ENCODE results near the gene FALEC. TPM values are rescaled to one million over a fixed set of nuclear protein-coding genes. Genes with fewer than 3 reads are reported as not detected.

The FALEC gene
- total RNA-seq, 2 donors from 2014 or later: 0.70 to 1.6 TPM

DNA sequence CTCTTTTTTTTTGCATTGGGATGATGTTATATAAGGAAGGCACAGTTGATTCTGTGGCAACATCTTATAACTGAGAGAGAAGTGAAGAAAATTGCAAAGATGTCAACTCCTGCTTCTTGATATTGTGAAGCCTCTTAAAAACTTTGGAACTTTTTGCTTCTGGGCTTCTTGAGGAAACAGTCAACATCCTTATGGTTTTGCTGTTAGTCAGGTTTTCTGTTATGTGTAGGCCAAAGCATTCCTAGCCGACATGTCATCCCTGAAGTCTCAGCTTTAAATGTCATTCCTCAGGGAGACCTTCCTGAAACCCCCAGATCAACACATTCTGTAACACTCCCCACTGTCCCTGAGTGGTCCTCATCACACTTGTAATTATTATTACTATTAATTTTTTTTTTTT lies 12.6 kb downstream of the FALEC start:
- TF ChIP-seq CTCF (conservative IDR thresholded peaks at IDR 0.05): no peak
- Mint-ChIP-seq H3K27me3 (ENCODE audit: insufficient read depth) (no peaks in the 10 kb centered on the region), H3K4me3 (no peak overlapping the region), H3K27ac (no peak overlapping the region), H3K4me1 (peaks cover 17% of the 10 kb centered on the region), H3K9me3 (no peaks in the 10 kb centered on the region), H3K36me3 (ENCODE audit: low read depth) (no peaks in the 10 kb centered on the region)
- Histone ChIP-seq H3K27ac (ENCODE audit: low read depth, low read length) (no peak overlapping the region), H3K4me3 (ENCODE audit: low read length) (no peak overlapping the region), H3K4me1 (ENCODE audit: control insufficient read depth, insufficient read depth, low read length) (no peaks in the 10 kb centered on the region), H3K27me3 (ENCODE audit: control insufficient read depth, insufficient read depth, low read length, poor library complexity, severe bottlenecking) (no peaks in the 10 kb centered on the region), H3K9ac (ENCODE audit: extremely low read depth, low read length, poor library complexity, severe bottlenecking) (no peak overlapping the region), H3K9me3 (ENCODE audit: control insufficient read depth, low read length) (no peaks in the 10 kb centered on the region), H3K36me3 (ENCODE audit: control insufficient read depth, insufficient read depth, low read length) (no peaks in the 10 kb centered on the region)
- WGBS, 2 experiments (ENCODE audit: insufficient coverage in 1 of 2, insufficient read length in 1 of 2): 100% methylated on average over 1 of the region's 1 CpG; no CpG with 5 or more reads in 1 of the 2 experiments
- no peak for DNase-seq

DNA sequence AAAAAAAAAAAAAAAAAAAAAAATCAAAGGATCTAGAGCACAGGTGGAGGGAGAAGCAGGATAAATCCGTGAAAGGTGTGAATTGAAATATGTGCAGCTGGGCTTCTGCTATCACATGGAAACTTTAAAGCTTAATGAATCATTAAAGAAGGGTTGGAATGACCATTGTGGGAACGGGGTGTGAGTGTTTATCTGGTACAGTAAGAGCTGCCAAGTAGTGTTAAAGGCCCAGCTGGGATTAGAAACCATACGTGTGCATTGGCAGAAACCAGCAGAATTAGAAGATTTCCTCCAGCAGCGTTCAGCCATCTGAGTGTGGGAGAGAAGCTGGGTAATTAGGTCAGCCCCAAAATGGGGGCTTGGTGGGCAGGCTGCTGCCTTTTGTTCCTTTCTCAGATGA lies 13.5 kb downstream of the FALEC start:
- Histone ChIP-seq H3K9me3 (ENCODE audit: control insufficient read depth, low read length) (no peaks in the 10 kb centered on the region), H3K9ac (ENCODE audit: extremely low read depth, low read length, poor library complexity, severe bottlenecking) (no peak overlapping the region), H3K27me3 (ENCODE audit: control insufficient read depth, insufficient read depth, low read length, poor library complexity, severe bottlenecking) (no peaks in the 10 kb centered on the region), H3K27ac (ENCODE audit: low read depth, low read length) (no peak overlapping the region), H3K36me3 (ENCODE audit: control insufficient read depth, insufficient read depth, low read length) (no peaks in the 10 kb centered on the region), H3K4me3 (ENCODE audit: low read length) (no peak overlapping the region), H3K4me1 (ENCODE audit: control insufficient read depth, insufficient read depth, low read length) (no peaks in the 10 kb centered on the region)
- Mint-ChIP-seq H3K36me3 (ENCODE audit: low read depth) (no peaks in the 10 kb centered on the region), H3K27ac (no peak overlapping the region), H3K27me3 (ENCODE audit: insufficient read depth) (no peaks in the 10 kb centered on the region), H3K4me1 (peaks cover 17% of the 10 kb centered on the region), H3K9me3 (no peaks in the 10 kb centered on the region), H3K4me3 (no peak overlapping the region)
- DNase-seq: no peak
- no peak for TF ChIP-seq CTCF (conservative IDR thresholded peaks at IDR 0.05)
- WGBS, 2 experiments (ENCODE audit: insufficient coverage in 1 of 2, insufficient read length in 1 of 2): 74 to 90% methylated on average over 3 to 4 of the region's 4 CpGs

DNA sequence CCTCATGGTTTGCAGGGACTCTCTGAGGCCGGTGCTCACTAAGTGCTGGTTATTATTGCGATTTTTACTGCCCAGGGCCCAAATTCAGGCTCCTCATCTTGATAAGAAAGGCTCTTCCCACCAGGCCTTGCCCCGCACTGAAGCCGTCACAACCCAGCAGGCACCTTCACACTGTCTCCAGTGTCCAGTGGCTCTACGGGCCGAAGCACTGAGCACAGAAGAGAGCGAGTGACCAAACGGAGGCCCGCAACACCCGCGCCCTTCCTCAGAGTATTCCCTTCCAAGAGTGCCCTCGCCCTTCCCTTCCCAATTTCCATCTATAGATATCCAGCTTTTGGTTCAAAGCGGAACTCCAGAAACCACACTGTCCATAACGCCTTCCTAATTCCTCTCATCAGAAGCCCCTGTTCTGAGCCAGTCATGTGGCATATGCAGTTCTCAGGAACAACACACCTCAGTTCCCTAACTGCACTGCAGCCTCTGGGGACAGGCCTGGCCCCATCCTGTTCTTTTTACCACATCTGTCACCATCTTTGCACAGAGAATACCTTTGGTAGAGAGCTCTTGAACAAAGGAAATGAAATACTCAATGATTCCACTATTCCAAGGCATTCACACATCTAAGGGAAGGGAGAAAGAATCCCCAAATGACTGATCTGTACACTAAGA lies 15.1 kb downstream of the FALEC start:
- WGBS, 2 experiments (ENCODE audit: insufficient coverage in 1 of 2, insufficient read length in 1 of 2): 89 to 96% methylated on average over 14 of the region's 14 CpGs
- H3K36me3 ChIP-seq (ENCODE audit: control insufficient read depth, insufficient read depth, low read length): no peaks in the 10 kb centered on the region
- no peak overlapping the region for H3K27ac Mint-ChIP-seq
- no peak overlapping the region for H3K9ac ChIP-seq (ENCODE audit: extremely low read depth, low read length, poor library complexity, severe bottlenecking)
- H3K4me1 Mint-ChIP-seq: peaks cover 17% of the 10 kb centered on the region
- no peaks in the 10 kb centered on the region for H3K9me3 Mint-ChIP-seq
- H3K4me3 ChIP-seq (ENCODE audit: low read length): no peak overlapping the region
- no peak overlapping the region for H3K27ac ChIP-seq (ENCODE audit: low read depth, low read length)
- no peaks in the 10 kb centered on the region for H3K9me3 ChIP-seq (ENCODE audit: control insufficient read depth, low read length)
- H3K4me1 ChIP-seq (ENCODE audit: control insufficient read depth, insufficient read depth, low read length): no peaks in the 10 kb centered on the region
- DNase-seq: peak; percentile 42
- TF ChIP-seq CTCF (conservative IDR thresholded peaks at IDR 0.05): no peak
- no peaks in the 10 kb centered on the region for H3K27me3 Mint-ChIP-seq (ENCODE audit: insufficient read depth)
- no peaks in the 10 kb centered on the region for H3K36me3 Mint-ChIP-seq (ENCODE audit: low read depth)
- H3K27me3 ChIP-seq (ENCODE audit: control insufficient read depth, insufficient read depth, low read length, poor library complexity, severe bottlenecking): no peaks in the 10 kb centered on the region
- H3K4me3 Mint-ChIP-seq: no peak overlapping the region

Measured in endodermal cell (in vitro differentiated cells).